GM10847 (cell line): ENCODE results near the gene BTBD1.

Source experiments
- POLR2A ChIP-seq: IDR thresholded peaks from 2 replicates; pipeline ENCODE4 v1.6.1; 2011; ENCODE audit not compliant: insufficient read length; ENCODE audit errors: extremely low read depth

Gene BTBD1

DNA sequence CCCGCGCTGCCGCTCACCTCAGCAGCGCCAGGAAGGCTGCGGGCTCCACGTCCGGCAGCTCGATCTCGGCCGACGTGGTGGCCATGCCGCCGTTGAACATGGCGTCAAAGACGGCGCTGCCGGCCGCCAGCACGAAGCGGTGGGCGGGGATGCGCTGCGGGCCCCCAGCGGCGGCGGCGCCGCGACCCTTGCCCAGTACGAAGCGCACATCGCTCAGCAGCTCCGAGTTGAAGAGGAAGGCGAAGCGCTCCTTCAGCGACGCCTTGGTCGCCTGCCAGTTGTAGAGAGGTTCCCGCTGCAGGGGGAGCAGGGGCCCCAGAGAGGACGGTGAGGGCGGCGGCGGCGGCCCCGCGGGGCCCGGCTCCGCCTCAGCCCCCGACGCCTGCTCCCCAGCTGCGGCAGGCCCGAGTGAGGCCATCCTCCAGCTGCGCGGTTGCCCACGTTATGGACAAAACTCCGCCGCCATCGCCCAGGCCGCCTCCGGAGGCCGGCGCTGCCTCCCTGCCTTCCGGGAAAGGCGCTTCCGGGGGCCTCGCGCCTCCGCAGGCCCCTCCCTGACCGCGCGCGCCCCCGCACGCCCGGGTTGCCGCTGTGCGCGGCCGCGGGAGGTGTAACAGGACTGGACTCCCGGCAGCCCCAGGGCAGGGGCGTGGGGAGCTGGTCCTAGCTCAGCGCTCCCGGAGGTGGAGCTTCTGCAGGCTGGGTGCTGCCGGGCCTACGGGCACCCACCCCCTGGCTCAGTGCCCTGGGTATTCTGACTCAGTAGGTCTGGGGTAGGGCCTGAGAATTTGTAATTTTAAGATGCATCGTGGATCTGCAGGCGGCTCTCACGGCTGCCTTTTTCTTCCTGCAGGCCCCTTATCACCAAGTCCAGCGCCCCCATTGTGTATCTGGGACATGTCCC lies at the start of gene BTBD1:
Gene BTBD1, minus strand, starts transcription at position 519 of the 904 bp plus-strand sequence. Its CDS starts 101 bp downstream, at position 418.
- TF ChIP-seq POLR2A: peak; percentile 96

DNA sequence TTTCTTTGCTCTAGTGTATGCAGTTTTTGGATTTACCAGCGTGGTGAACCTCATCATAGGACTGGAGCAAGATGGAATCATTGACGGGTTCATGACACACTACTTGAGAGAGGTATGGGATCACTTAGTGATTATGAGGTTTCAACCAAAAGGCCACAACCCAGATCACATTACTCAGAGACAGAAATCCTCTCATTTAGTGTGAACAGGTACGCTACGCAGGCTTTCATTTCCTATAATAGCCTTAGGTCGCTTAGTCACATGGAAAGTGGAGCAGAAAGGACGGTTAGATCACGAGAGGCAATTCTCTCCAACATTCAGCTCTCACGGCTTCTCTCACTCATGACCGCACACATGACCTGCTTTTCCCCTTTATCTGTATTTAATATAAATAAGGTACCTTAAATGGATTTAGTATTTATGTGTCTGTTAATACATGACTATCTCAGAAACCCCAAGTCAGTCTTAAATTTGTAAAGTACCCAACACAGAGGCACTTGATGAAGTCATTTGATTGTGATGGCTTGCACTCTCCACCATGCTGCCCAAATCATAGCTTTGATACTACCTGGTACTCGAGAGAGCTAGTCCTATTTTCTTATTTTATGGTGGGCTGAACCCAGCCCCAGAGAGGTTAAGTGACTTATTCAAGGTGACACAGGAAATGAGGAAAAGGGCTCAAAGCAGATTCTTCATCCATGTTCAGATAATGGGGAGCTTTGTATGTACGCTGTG lies 48.9 kb upstream of the BTBD1 start:
- TF ChIP-seq POLR2A: no peak

DNA sequence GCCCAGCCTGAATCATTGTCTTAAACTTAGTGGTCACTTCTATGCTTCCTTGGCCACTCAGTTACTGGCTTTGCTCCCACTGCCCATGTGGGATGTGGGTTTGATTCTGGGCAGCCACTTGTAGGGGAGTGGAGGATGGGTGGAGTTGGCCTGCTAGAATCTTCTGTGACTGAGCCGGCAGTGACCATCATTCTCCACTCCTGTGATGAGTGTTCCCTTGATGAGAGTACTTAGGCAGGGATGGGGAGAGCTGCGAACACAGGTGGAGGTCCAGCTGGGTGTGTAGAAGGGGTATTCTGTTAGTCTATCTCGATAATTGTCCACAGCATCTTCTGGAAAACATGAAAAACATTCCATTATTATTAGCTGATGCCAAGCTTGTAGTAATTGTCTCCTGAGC lies 48.4 kb upstream of the BTBD1 start:
- TF ChIP-seq POLR2A: no peak

DNA sequence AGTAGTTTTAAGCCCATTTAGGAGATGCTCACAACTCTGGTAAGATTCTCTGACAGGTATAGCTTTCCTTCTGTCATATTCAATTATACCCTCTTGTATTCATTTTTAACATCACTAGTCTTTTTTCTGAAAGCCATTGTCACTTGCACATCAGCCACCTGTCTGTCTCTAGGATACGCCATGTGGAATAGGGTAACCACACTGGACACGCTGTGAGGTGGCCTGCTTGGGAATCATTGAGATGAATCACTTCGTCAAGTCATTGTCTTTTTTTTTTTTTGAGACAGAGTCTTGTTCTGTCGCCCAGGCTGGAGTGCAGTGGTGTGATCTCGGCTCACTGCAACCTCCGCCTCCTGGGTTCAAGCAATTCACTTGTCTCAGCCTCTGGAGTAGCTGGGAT lies 47.8 kb upstream of the BTBD1 start:
- TF ChIP-seq POLR2A: no peak

DNA sequence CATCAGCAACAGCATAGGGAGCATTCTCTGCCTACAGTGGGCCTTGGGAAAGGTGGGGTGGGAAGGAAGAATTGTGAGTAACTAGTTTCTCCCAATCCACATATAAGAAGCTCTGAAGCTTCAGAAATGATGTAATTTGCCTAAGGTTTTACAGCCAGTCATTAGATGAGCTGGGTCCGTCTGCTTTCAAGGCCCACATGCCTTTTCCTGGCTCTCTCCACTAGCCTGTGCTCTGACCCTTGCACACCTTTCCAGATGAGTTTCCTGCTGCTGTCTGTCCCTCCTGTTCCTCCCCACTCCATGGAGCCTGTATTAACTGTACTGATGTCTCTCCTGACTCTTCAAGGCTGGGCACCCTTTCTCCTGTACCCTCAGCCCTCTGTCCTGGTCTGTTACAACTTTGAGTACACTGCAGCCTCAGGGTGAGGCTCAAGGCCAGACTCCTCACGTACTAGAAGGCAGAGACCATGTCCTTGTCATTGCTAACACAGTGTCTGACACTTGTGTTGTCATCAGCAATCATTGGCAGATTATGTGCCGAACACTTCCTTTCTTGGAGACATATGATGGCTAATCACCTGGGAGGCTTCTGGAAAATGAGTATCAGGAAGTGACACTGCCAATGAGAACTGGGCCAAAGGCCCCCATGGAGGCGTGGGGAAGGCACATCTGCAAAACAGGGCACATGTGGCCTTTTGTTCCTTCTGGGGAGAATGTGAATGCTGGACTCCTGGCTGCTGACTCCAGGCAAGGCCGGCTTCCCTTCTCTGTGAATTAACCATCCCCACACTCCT lies 47.0 kb upstream of the BTBD1 start:
- no peak for TF ChIP-seq POLR2A

DNA sequence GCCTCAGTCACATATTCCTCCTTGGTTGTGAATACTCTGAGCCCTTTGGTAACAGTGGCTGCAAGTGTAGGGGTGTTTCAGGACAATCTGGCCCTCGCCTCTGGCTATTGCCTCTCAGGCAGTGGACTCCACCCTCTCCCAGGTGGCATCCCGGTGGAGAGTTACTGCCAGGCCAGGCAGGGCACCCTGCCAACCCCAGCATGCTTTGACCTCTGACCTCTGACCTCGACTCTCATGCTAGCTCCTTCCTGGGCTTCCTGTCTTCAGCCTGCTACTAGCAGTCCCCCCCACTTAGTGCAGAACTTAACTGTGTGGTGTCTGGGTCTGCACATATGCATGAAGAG lies 45.9 kb upstream of the BTBD1 start:
- no peak for TF ChIP-seq POLR2A

DNA sequence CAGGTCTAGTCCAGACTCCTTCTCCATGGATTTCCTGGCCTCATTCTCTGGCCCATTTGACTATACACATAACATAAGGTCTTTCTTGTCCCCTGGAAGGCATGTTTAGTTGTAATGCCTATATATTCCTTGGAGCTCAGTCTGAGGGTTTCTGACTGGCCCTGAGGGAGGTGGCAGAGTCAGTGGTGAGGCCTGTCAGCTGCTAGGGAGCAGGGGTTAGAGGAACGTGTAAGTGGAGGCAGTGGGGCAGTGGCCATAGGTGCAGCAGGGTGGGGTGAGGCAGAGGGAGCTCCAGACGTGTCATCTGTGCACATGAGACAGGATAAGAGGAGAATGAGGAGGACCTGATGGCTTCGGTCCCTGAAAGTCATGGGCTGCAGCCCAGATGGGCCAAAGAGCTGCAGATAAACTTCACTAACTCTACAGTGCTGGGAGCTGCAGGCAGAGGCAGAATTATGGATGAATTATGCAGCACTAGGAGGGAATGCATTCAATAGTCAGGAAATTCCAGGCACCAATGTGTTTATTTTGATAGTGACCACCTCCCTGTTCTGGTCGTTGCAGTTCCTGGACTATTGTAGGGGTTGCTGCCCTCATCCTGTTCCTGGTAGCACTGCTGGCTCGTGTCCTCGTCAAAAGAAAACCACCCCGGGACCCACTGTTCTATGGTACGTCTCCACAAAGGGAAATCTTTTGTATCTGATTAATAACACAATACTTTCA lies 45.3 kb upstream of the BTBD1 start:
- no peak for TF ChIP-seq POLR2A

DNA sequence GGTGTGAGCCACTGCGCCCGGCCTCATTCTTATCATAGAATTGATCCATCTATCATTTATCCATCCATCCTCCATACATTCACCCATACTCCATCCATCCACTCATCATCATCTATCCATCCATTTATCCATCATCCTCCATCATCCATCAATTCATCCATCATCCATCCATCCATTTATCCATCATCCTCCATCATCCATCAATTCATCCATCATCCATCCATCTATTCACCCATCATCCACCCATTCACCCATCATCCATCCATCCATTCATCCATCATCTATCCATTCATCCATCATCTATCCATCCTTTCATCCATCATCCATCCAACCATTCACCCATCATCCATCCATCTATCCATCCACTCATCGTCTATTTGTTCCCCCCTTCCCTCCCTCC lies 44.1 kb upstream of the BTBD1 start:
- no peak for TF ChIP-seq POLR2A

DNA sequence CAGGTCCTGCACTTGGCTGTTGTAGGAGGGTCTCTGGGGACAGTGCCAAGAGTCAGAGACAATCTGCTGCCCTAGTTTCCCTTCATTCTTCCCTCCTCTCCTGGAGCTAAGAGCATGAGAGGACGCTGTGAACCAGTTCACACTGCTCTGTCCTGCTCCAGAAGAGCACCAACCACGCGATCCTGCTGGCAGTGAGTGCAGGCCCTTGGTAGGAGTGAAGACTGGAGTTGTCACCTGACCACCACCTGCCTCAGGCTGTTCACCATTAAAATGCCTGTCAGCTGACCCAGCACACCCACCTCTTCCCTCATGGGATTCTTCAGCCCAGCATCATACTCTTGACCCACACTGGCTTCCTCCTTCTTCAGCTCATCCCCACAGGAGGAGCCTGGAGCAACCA lies 43.3 kb upstream of the BTBD1 start:
- TF ChIP-seq POLR2A: no peak

DNA sequence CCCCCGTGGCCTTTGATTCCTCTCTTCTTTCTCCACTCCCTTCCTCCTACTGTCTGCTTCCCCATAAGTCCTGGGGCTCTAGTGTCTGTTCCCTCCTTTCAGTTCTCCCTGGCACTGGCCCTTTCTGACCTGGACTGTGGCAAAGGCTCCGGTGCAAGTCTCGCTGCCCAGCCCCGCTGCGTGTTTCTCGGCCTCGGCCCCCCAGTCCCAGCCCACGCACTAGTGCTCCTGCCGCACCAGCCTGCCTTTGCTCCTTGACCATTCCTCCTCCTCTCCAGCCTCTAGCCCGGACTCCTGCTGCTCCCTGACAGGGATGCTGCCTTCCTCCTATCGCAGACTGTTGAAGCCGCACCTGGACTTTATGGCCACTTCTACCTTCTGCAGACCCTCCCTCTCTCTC lies 42.5 kb upstream of the BTBD1 start:
- TF ChIP-seq POLR2A: no peak

DNA sequence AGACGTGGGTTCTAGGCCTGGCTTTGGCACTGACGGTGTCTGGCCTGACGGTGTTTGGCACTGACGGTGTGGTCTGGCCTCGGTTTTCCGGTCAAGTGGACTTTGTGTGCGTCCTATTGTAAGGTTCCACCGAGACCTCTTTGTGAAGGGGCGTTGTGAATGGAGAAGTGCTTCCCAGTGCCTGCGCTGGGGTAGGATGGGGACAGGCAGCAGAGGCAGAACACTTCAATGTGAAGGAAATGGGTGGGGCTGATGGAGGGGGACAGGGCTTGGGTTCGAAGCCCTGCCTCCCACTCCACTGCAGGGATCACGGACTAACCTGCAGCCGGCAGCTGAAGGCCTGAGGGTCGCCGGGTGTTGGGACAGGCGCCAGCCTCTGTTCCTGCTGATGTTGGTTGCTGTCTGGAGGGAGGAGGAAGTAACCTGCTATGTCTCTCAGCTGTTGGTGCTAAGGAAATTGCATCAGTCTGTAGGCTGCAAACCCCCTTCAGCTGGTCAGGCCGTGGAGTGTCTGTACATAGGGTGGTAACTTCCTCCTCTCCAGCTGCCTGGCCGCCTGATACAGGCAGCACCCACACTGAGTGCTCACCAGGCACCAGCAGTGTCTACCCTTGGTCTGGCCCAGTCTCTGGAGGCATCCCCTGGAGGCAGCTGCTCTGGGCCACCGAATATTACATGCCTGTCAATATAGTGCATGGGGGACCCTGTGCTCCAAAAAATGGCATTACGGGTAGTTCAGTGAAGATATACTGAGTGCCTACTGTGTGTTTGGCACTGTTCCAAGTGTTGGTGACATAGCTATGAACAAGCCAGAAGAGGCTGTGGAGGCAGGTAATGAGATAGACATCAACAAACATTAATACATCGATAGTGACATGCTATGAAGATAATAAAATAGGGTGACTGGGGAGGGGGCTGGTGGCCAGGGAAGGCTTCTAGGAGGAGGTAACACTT lies 41.5 kb upstream of the BTBD1 start:
- no peak for TF ChIP-seq POLR2A

DNA sequence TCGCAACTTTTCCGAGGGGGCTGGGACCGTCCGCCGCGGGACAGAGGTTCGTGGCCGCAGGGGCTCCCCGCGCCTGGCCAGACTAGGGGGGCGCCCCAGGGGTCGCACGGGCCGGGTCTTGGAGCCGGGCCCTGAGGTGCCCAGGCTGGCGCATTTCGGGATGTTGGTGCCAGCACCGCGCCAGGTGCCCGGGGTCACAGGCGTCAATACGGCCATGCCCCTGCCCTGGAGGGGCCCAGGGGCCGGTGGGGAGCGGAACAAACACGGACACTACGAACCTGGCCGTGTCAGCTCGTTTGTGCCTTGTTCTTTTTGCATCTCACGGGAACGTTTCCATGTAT lies 40.8 kb upstream of the BTBD1 start:
- no peak for TF ChIP-seq POLR2A

DNA sequence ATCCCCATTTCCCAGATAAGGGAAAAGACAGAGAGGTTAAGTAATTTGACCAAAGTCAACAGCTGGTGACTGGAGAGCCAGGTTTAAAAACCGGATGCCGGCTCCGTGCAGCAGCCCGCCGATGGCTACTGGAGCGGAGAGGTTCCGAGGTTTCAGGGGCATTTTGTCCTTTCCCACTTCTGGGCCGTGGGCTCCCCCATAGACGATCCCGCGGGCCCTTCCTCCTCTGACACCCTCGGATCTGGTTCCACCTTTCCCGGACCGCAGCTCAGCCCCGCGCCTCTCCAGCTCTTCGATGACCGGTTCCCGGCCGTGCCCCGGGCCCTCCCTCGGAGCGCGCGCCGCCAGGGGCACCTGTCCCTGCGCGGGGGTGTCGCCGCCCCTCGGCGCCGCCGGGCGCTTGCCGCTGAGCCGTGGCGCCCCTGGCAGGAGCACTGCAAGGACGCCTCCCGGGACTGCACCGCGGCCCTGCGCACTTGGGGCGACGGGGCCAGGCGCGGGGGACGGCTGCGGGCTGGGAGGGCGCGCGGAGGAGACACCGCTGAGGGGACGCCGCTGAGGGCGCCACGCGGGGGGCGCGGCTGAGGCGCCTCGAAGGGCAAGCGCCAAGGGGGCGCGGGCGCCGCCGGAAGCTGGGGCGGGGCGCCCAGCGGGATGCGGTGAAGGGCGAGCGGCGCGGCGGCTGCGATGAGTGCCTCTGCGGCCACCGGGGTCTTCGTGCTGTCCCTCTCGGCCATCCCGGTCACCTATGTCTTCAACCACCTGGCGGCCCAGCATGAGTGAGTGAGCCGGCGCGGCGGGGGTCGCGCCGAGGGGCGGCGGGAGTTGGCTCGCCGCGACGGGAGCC lies 40.2 kb upstream of the BTBD1 start, which contains the start of gene TM6SF1:
Gene TM6SF1, plus strand, starts transcription at position 652 of the 847 bp plus-strand sequence. Its CDS starts 36 bp downstream, at position 688.
- no peak for TF ChIP-seq POLR2A

DNA sequence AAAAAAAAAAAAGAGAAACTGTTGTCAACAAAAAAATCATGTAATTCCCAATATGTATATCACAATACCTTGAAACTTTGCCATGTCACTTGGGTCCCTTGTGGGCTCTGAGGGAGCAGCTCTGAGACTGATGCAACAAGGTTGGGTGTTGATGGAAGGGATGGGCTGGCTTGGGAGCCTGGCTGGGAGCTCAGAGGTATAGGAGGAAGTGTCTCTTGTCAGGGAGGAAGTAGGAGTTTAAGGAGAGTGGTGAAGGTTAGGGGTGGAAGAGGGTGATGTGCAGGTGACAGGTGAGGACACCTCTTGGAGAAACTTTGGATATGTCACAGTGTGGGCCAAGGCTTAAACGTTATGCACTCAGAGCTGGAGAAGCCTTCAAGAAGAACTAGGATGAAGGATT lies 38.4 kb upstream of the BTBD1 start:
- no peak for TF ChIP-seq POLR2A
